HG02970 (cell line): ENCODE measurements around the gene KCNAB3.

Experiments used
- ATAC-seq: cut with Tn5 transposase; IDR thresholded peaks from one replicate; pipeline ENCODE4 v1.9.1; 2021; ENCODE audit warnings: mild to moderate bottlenecking, moderate library complexity, moderate number of reproducible peaks; ENCODE audit not compliant: unreplicated experiment, low FRiP score

KCNAB3 gene

DNA sequence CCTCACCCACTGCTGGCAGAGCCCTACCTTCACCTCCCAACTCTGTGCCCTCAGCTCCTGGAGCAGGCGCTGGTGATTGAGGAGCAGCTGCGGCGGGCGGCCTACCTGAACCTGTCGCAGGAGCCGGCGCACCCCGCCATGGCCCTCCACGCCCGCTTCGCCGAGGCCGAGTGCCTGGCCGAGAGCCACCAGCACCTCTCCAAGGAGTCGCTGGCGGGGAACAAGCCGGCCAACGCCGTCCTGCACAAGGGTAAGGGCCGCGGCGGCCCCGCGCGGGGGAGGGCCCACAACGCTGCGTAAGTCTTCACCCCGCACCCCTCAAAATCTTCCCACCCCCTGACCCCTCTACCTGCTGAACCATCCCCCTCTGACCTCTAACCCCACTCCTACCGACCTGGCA, 20.6 kb downstream of the KCNAB3 start:
- no peak for ATAC-seq

DNA sequence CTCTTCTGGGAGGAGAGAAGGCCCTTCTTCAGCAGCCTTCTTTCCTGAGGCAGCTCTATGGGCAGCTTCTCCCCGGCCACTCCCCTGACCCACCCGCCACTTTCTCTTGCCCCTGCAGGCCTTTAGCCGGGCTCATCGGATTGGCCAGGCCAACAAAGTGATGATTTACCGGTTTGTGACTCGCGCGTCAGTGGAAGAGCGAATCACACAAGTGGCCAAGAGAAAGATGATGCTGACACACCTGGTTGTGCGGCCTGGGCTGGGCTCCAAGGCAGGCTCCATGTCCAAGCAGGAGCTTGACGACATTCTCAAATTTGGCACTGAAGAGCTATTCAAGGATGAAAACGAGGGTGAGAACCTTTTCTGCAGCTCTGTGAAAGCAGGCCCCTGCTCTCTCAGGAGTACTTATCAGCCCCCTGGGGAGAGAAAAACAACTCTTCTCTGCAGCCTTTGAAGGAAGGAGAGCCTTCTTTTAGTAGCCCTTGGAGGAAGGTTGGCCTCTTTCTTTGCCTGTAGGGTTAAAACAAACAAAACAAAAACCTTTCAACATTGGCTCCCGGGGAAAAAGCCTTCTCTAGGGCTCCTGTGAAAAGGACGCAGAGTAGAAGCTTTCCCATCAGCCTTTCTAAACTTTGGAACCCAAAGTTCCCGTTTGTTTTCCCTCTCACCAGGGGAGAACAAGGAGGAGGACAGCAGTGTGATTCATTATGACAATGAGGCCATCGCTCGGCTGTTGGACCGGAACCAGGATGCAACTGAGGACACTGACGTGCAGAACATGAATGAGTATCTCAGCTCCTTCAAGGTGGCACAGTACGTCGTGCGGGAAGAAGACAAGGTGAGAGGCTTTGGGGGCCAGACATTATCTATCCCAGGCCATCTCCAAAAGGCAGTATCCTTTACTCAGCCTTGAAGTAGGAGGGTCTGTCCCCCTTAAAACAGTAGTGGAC, 26.2 kb downstream of the KCNAB3 start:
- no peak for ATAC-seq

DNA sequence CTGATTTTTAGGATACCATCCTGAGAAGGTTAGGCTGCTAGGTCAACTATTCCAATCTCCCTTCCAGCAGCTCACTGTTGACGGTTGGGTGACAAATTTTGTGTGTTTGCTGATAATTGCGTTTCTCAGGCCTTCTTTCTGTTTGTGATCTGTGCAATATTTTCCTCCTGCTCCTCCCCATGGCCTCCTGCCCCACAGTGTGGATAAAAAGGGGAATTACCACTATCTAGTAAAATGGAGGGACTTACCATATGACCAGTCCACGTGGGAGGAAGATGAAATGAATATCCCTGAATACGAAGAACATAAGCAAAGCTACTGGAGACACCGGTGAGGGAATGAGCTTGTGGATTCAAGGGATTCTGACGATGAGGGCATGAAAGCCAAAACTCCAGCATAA, 31.9 kb downstream of the KCNAB3 start:
- ATAC-seq: no peak

DNA sequence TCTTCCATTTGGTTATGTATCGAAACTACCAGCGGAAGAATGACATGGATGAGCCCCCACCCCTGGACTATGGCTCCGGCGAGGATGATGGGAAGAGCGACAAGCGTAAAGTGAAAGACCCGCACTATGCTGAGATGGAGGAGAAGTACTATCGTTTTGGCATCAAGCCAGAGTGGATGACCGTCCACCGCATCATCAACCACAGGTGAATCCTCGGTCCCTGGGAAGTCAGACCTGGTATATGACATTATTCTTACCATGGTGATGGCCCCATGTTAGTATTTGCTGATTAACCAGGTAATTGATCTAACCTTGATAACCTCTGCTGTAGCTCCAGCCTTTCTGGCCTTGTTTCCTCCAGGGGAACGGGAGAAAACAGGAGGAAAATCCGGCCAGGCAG, 32.6 kb downstream of the KCNAB3 start:
- no peak for ATAC-seq

DNA sequence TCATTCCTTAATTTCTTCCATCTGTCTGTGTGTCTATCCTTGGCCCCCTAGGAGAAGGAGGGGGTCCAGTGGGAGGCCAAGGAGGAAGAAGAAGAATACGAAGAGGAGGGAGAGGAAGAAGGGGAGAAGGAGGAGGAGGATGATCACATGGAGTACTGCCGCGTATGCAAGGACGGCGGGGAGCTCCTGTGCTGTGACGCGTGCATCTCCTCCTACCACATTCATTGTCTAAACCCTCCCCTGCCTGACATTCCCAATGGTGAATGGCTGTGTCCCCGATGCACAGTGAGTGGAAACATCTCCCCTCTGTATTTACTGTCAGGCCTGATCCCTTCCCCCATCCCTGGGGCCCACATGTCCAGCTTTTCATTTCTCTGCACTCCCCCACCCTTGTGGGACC, 34.8 kb downstream of the KCNAB3 start:
- no peak for ATAC-seq

DNA sequence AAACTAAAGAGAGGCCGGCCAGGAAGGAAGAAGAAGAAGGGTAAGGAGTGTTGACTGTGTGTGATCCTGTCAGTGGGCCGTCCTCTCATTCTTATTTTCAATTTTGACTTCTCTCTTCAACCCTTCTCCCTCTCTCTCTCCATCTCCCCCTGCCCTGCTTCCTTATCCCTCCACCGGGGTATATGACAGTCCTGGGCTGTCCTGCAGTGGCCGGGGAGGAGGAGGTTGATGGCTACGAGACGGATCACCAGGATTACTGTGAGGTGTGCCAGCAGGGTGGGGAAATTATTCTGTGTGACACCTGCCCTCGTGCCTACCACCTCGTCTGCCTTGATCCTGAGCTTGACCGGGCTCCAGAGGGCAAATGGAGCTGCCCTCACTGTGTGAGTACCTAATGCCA, 35.4 kb downstream of the KCNAB3 start:
- no peak for ATAC-seq

DNA sequence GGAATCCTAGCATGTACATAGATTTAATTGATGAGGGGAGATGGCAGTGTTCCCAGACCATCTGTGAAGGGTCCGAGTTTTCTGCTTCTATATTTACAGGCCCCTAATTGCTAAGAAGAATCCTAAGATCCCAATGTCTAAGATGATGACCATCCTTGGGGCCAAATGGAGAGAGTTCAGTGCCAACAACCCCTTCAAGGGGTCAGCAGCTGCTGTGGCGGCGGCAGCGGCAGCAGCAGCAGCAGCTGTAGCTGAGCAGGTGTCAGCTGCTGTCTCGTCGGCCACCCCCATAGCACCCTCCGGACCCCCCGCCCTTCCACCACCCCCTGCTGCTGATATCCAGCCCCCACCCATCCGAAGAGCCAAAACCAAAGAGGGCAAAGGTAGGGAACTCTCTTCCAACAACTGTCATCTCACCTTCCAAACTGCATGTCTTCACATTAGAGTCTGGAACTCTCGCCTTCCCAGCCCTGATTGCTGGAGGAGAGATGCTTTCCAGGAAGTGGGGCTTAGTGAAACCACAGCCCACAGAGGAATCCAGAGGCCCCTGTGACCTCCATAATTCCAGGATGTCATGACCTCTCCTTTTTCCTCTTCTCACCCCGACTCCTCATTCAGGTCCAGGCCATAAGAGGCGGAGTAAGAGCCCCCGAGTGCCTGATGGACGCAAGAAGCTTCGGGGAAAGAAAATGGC, 36.3 kb downstream of the KCNAB3 start:
- no peak for ATAC-seq

DNA sequence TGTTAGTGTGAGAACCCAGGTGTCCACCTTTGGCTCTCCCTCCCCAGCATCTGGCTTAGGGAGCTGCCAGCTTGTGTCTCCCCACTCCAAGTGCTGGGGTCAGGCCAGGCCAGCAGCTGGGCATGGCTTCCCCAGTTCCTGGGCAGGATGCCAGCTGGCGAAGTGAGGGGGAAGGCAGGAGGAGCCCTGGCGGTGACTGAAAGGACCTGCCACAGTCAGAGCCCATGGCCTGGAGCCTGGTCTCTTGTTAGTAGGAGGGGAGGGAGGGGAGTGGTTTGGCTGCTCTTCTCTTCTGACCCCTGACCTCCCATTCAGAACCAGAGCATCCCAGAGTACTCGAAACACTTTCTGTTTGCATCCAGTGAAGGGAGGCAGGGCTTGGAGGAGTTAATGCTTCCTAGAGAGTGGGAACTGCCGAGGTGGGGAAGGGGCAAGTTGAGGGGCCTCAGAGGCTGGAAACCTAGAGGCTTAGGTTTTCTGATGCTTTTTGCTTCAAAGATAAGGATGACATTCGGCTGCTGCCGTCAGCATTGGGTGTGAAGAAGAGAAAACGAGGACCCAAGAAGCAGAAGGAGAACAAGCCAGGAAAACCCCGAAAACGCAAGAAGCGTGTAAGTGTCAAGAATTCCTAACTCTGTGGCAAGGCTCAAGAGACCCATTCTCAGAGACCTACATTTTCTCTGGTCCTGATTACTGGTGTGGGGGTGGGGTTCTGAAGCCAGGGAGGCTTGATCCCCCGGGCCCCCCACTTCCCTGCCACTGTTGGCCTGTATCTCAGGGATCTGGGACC, 40.3 kb downstream of the KCNAB3 start:
- no peak for ATAC-seq

DNA sequence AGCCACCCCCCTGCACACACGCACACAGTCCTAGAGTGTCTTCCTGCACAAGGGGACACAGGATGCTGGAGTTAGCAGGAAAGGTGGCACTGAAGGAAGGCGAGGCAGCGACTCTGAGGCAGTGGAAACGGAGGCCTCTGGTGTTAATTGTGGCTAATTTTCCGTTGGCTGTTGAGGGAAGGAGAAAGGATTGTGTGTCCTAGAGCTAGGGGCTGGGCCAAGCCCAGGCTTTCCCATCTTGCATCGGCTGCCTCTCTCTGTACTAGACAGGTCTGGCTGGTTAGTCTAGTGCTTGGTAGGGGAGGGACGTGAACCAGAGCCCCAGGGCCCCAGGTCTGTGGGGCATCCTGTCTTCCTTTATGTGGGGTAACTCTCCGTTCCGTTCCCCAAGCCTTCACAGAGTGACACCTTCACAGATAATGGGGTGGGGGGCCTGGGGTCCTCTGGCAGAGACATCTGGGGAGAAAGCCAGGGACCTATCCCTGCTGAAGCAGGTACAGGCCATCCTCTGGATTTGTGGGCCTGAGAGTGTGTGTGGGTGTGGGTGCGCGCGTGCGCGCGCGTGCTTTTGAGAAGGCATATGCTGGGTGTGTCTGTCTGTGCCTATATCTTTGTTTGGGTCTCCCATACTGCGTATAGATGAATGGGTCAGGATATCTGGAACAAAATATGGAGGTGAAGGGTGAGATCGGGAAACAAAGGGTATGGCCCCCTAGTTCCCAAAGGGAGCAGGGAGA, 41.3 kb downstream of the KCNAB3 start, which contains the start of gene CHD3:
CHD3 (plus strand) TSS at position 606 of the 737 bp plus-strand sequence. CDS start 212 bp downstream, outside the sequence.
- ATAC-seq: no peak

DNA sequence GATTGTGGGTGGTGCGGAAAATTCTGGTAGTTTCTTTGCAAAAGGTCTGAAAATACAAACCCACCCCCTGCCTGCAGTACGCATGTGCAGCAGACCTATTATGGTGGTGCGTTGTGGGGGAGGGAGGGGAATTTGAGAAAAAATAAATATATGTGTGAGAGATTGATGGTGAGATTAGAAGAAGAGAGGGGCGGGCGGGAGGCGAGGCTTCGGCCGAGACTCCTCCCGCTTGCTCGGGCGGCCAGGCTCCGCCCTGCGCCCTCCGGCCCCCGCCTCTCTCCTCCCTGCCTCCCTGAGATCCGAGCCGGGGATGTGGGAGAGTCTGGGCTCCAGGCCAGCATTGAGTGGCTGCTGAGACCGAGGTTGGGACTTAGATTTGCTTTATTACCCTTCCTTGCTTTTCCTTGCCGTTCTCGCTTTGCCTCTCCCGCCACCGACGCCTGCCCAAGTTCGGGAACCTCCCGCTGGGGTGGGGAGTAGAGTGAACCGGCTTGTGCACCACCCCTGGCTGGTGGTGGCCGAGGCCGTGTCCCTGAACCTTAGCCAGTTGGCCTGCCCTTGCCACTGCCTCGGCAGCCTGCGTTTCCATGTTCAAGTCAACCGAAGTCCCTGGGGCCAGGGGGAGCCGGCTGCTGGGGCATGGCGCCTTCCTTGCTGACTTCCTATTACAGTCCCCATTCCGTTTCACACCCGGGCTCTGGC, 42.0 kb downstream of the KCNAB3 start:
- peak; percentile 36 for ATAC-seq

DNA sequence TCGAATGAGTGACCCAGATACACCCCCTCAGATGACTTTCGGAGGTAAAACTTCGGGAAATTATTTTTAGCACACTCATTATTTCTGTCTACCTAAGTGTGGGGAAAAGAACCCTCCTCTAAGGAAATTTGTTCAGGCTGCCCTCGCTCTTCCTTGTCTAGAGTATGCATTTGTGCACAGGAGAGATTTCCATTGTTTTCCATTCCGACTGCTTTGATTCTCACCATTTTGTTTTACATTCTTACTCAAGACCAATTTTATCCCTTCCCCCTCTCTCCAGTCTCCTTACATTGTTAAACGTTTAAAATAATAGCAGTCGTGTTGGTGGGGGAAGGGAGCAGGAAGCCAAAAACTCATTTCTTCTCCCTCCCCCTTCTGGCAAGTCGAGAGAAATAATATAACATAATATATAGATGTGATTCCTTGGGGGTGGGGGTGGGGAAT, 42.6 kb downstream of the KCNAB3 start:
- no peak for ATAC-seq

DNA sequence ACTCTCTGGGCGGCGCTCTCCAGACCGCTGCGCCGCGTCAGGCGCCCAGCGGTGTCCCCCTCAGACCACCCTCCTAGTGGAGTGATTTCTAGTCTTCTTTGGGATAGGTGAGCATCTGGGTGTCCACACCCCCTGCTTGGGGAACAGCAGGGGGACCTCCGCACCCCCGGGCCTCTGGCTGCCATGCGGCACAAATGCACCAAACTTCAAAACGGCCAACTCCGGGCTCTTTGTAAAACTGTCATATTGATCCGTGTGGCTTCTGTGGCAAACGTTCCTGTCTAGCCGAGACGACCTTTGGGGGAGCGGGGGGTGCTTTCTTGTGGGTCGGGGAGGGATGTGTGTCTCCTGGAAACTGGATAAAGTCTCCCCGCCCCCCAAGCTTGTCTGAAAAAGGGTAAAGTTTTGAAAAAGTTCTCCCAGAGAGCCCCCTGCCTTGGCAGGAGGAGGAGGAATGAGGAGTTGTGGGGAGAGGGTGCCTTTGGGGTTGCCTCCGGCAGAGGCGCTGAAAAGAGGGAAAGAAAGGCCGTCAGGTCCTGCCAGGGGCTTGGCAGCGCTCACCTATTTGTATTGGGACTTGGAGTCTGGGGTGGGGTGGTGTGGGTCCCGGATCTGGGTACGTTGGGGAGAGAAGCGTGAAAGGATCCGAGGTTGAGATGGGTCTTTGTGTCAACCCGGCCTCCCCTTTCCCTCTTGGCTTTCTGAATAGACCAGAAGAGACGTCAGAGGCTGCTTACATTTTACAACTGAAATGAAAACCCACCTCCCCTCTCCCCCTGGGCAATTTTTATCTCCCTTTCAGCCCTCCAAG, 43.2 kb downstream of the KCNAB3 start:
- ATAC-seq: no peak

DNA sequence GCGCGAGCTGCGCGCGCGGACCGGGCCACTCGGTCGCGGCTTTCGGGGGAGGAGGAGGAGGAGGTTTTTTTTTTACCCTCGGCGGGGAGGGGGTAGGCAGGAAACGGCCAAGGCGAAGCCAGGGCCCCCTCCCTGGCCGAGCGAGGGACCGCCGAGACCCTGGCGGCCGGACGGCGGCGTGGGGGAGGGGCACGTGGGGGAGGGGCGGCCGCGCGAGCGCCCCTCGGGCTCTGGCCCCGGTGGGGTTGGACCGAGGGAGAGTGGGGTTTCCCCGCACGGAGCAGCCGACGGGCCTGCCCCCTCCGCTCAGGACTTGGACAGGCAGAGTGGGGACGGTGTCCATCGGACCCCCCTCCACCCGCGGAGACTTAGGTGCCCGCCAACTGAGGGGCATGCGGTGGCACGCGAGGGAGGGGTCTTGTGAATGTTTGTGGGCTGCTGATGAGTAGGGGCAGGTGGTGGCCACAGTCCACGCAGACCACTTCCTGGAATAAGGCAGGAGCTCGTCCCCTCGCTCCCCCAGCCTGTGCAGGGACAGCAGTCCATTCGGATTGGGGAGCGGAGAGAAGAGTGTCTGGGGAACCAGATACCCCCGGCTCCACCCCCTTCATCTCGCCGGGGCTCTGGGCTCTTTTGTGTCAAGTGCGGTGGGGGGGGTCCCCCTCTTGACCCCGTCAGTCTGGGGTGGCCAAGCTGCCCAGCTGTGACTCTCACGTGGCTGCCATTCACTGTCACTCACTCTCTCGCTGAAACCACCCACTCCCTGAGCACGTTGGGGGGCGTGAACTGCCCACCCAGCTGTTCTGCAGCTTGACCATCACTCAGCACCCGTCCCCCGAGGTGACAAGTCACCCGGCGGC, 44.1 kb downstream of the KCNAB3 start:
- ATAC-seq: no peak

DNA sequence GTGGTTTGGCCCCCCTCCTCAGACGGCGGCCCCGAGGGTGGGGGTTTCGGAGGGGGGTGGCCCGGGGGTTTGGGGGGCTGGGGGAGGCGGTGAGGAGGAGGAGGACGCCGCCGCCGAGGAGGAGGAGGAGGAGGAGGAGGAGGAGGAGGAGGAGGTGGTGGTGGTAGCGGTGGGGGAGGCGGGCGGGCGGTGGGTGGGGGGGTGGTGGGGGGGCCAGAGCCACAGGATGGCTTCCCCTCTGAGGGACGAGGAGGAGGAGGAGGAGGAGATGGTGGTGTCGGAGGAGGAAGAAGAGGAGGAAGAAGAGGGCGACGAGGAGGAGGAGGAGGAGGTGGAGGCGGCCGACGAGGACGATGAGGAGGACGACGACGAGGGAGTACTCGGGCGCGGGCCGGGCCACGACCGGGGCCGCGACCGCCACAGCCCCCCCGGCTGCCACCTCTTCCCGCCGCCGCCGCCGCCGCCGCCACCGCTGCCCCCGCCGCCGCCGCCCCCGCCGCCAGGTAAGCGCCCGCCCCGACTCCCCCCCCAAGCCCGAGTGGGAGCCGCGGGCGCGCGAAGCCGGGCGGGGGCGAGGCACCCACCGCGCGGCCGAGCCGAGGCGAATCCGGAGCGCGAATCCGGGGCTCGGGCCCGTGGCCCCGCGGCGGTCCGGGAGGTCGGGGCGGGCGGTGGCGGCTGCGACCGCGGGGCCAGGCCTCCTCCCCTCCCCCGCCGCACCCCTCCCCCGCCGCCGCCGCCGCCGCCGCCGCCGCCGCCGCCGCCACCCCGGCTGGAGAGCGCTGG, 44.9 kb downstream of the KCNAB3 start:
- no peak for ATAC-seq

DNA sequence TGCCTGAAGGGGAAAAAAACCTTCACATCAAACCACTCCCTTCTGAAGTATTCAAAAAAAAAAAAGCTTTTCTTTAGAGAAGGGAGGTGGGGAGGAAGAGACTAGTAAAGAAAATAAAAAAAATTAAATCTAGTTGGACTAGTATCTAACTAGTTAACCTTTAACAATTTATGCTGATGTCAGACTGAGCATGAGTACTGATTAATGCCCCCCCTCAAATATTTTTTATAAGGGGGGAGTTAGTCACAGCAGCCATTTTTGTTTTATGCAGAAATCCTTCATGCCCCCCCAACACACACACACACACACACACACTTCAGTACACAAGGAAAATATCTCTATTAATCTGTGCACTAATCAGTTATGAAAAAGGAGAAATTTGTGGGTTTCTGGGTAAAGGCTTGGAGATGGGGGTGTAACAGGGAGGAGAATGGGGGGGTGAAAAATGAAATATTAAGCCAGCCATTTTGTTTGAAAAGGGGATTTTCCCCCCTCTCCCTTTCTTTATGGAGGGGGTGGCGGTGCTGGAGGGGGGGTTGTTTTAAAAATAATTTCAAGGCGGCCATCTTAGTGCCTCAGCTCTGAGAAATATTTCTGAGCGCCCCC, 45.8 kb downstream of the KCNAB3 start:
- no peak for ATAC-seq

DNA sequence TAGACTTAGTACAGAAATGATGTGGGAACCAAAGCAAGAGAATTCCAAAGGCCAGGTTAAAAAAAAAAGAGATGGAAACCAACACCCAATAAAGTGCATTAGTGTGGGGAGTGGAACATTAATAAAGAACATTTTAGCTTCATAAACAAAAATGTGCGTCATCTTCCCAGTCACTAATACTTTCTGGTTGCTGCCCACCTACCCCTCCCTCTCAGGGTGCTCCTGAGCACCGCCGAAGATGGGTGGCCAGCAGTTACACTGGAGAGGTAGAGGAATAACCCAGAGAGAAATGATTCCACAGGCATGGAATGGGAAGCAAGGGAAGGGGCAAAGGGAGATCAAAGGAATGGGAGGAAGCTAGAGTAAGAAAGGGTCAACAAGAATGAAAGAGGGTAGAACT, 47.0 kb downstream of the KCNAB3 start:
- ATAC-seq: no peak

DNA sequence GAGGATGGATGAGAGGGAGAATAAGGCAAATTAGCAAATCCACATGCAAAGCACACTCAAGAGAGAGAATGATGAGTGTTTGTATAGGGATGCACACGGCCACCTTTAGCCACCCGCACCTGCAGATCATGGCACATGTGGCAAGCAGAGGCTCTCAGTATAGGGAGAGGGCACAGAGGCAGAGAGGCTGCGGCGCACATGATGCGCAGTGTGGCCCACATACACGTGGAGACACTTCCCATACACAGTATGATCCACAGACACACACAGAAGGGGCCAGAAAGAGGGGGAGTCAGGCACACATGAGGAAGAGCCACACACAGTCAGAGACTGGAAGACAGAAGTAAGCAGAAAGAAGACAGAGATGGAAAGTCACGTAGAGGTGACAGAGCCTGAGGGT, 47.6 kb downstream of the KCNAB3 start:
- no peak for ATAC-seq
